DMS 273 (cell line): ENCODE measurements around the gene RSPO1.

ENCODE experiments used
- DNase-seq: peaks from one replicate; lab custom pipeline; 2025; ENCODE audit not compliant: unreplicated experiment; lab: John Stamatoyannopoulos, UW

Gene RSPO1

GRCh38 chr1:37574834-37575480 is 59.7 kb downstream of the RSPO1 start:
- no peak for DNase-seq

GRCh38 chr1:37570528-37571334 is 64.0 kb downstream of the RSPO1 start:
- DNase-seq = no peak

- DNase-seq = no peak
These were observed 67.7 kb downstream of the RSPO1 start for GRCh38 chr1:37567023-37567422.

DNA sequence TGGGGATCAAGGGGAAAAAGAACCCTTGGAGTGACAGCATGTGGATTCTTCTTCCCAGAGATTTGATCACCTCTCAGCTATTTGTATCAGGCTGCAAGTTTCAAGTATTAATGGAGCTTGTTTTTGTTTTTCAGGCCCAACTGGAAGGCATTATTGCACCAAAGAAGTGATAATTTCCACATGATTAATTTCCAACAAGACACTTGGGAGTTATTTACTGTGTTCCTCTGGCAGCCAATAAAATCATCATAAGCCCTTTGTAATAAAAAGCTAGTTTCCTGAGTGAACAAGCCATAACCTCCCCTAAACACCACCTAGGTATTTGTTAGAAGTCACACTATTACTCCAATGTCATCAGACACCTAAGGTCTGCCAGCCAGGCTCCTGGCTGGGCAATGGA is 69.8 kb downstream of the RSPO1 start:
- no peak for DNase-seq

- DNase-seq = no peak
These were observed 71.7 kb downstream of the RSPO1 start for GRCh38 chr1:37562984-37563383.
